C4-2B (cell line): ENCODE results near the gene ZNF524.

Experiments
- H3K27ac ChIP-seq: fragments of 450-650 bp; 2 replicates; pipeline ENCODE4 v1.5.1; 2017
- ZFX ChIP-seq: fragments of 450-650 bp; IDR thresholded peaks from 2 replicates; pipeline ENCODE4 v1.6.1; 2017
- TF ChIP-seq, protein P1 (sequence below): fragments of 450-650 bp; conservative IDR thresholded peaks from 2 replicates; pipeline ENCODE4 v1.5.1; 2017; ENCODE audit warnings: mild to moderate bottlenecking

Gene ZNF524

DNA sequence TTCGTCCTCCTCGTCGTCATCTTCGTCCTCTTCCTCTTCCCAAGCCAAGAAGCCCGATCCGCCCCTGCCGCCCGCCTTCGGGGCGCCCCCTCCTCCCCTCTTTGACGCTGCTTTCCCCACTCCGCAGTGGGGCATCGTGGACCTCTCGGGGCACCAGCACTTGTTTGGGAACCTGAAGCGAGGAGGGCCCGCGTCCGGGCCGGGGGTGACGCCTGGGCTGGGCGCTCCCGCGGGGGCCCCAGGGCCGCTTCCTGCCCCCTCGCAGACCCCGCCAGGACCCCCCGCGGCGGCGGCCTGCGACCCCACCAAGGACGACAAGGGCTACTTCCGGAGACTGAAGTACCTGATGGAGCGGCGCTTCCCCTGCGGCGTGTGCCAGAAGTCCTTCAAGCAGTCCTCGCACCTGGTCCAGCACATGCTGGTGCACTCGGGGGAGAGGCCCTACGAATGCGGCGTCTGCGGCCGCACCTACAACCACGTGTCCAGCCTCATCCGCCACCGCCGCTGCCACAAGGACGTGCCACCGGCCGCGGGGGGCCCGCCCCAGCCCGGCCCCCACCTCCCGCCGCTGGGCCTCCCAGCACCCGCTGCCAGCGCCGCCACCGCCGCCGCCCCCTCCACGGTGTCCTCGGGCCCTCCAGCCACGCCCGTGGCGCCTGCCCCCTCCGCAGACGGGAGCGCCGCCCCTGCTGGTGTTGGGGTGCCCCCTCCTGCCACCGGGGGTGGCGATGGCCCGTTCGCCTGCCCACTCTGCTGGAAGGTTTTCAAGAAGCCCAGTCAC is 14.0 kb downstream of the ZNF524 start:
- no peak for TF ChIP-seq ZFX
- TF ChIP-seq, protein P1, sequence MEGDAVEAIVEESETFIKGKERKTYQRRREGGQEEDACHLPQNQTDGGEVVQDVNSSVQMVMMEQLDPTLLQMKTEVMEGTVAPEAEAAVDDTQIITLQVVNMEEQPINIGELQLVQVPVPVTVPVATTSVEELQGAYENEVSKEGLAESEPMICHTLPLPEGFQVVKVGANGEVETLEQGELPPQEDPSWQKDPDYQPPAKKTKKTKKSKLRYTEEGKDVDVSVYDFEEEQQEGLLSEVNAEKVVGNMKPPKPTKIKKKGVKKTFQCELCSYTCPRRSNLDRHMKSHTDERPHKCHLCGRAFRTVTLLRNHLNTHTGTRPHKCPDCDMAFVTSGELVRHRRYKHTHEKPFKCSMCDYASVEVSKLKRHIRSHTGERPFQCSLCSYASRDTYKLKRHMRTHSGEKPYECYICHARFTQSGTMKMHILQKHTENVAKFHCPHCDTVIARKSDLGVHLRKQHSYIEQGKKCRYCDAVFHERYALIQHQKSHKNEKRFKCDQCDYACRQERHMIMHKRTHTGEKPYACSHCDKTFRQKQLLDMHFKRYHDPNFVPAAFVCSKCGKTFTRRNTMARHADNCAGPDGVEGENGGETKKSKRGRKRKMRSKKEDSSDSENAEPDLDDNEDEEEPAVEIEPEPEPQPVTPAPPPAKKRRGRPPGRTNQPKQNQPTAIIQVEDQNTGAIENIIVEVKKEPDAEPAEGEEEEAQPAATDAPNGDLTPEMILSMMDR, result no peak
- H3K27ac ChIP-seq, result no peak overlapping the region

DNA sequence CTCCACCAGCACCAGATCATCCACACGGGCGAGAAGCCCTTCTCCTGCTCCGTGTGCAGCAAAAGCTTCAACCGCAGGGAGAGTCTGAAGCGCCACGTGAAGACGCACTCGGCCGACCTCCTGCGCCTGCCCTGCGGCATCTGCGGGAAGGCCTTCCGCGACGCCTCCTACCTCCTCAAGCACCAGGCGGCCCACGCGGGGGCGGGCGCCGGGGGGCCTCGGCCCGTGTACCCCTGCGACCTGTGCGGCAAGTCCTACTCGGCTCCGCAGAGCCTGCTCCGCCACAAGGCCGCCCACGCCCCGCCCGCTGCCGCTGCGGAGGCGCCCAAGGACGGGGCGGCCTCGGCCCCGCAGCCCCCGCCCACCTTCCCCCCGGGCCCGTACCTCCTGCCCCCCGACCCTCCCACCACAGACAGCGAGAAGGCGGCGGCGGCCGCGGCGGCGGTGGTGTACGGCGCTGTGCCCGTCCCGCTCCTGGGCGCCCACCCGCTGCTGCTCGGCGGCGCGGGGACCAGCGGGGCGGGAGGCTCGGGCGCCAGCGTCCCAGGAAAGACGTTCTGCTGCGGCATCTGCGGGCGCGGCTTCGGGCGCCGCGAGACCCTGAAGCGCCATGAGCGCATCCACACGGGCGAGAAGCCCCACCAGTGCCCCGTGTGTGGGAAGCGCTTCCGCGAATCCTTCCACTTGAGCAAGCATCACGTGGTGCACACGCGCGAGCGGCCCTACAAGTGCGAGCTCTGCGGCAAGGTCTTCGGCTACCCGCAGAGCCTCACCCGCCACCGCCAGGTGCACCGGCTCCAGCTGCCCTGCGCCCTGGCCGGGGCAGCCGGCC is 14.8 kb downstream of the ZNF524 start:
- no peak overlapping the region for H3K27ac ChIP-seq
- TF ChIP-seq, protein P1, result no peak
- no peak for TF ChIP-seq ZFX

DNA sequence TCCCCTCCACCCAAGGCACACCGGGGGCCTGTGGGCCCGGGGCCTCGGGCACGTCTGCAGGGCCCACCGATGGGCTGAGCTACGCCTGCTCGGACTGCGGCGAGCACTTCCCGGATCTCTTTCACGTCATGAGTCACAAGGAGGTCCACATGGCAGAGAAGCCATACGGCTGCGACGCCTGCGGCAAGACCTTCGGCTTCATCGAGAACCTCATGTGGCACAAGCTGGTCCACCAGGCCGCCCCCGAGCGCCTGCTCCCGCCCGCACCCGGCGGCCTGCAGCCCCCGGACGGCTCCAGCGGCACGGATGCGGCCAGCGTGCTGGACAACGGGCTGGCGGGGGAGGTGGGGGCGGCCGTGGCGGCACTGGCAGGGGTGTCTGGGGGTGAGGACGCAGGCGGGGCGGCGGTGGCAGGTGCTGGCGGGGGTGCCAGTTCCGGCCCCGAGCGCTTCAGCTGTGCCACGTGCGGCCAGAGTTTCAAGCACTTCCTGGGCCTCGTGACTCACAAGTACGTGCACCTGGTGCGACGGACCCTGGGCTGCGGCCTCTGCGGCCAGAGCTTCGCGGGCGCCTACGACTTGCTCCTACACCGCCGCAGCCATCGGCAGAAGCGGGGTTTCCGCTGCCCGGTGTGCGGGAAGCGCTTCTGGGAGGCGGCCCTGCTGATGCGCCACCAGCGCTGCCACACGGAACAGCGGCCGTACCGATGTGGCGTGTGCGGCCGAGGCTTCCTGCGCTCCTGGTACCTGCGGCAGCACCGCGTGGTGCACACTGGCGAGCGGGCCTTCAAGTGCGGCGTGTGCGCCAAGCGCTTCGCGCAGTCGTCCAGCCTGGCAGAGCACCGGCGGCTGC is 15.7 kb downstream of the ZNF524 start:
- TF ChIP-seq ZFX, result no peak
- TF ChIP-seq, protein P1, result no peak
- H3K27ac ChIP-seq, result no peak overlapping the region

DNA sequence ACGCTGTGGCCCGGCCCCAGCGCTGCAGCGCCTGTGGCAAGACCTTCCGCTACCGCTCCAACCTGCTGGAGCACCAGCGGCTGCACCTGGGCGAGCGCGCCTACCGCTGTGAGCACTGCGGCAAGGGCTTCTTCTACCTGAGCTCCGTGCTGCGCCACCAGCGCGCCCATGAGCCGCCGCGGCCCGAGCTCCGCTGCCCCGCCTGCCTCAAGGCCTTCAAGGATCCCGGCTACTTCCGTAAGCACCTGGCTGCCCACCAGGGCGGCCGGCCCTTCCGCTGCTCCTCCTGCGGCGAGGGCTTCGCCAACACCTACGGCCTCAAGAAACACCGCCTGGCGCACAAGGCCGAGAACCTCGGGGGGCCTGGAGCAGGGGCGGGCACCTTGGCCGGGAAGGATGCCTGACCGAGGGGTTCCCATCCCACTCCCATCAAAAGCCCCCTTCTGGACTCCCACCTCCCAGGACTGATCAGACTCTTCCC is 16.3 kb downstream of the ZNF524 start:
- no peak overlapping the region for H3K27ac ChIP-seq
- TF ChIP-seq, protein P1, result no peak
- TF ChIP-seq ZFX, result no peak

DNA sequence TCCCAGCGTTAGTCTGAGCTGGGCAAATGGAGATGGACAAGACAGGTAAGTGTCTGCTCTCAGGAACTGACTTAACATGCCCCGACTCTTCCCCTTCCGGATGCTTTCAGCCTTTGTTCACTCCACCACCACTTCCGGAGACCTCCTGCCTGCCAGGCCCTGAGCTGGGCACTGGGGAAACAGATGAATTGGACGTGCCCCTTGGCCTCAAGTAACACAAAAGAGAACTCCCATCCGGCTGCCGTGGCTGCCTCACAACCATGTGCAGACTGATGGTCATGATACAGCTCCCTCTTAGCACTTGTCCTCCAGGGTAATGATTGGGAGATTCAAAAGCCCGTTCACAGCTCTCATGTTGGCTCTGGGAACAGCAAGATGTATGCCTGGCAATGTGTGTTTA is 17.3 kb downstream of the ZNF524 start:
- H3K27ac ChIP-seq, result no peak overlapping the region
- TF ChIP-seq ZFX, result no peak
- TF ChIP-seq, protein P1, result no peak

DNA sequence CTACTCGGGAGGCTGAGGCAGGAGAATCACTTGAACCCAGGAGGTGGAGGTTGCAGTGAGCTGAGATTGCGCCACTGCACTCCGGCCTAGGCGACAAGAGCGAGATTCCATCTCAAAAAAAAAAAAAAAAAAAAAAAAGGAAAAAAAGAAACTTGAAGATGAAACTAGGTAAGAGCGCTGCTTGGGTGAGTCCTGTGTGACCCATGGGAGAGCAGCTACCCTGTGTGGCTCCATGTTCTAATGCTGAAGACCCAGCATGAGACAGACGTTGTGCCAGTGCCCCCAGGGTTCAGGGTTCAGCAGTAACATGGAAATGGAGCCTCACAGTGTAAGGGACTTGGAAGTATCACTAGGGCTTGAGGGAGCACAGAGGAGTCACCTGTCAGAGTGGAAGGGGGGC is 18.3 kb downstream of the ZNF524 start:
- H3K27ac ChIP-seq, result no peak overlapping the region
- TF ChIP-seq ZFX, result no peak
- TF ChIP-seq, protein P1, result no peak
